Chondrocyte (in vitro differentiated cells): ENCODE data around the gene YDJC. TPM values are rescaled to one million over a fixed set of nuclear protein-coding genes. Genes with fewer than 3 reads are reported as not detected.
"Not testable (repeated sequence)": the region's sequence is repeated elsewhere in the genome, so short reads cannot be mapped to it uniquely, and the experiment has no call there.

Experiments
- DNase-seq: peaks from one replicate; pipeline ENCODE4 v3.0.0; 2021; ENCODE audit warnings: mixed read lengths, low spot score
- H3K27ac Mint-ChIP-seq: one replicate; pipeline ENCODE4 v1.8.0; 2021; ENCODE audit warnings: mild to moderate bottlenecking, moderate library complexity, mixed read lengths; ENCODE audit not compliant: unreplicated experiment
- H3K27me3 Mint-ChIP-seq: 2 replicates; pipeline ENCODE4 v1.8.0; 2021; ENCODE audit warnings: low read depth, mixed read lengths
- H3K36me3 Mint-ChIP-seq: 2 replicates; pipeline ENCODE4 v1.8.0; 2021; ENCODE audit warnings: low read depth, mixed read lengths
- H3K4me1 Mint-ChIP-seq: 2 replicates; pipeline ENCODE4 v1.8.0; 2021; ENCODE audit warnings: low read depth, mild to moderate bottlenecking, mixed read lengths
- H3K4me3 Mint-ChIP-seq: one replicate; pipeline ENCODE4 v1.8.0; 2021; ENCODE audit warnings: mild to moderate bottlenecking, moderate library complexity, mixed read lengths; ENCODE audit not compliant: unreplicated experiment
- H3K9me3 Mint-ChIP-seq: 2 replicates; pipeline ENCODE4 v1.8.0; 2021; ENCODE audit warnings: low read depth, mixed read lengths
- total RNA-seq: library from RNA; stranded (reverse); gene quantifications from 3 replicates; pipeline ENCODE4 v1.2.1, GENCODE V29; 2021
- TF ChIP-seq, protein P1 (sequence below): fragments of 200-600 bp; sonication (generic); IDR thresholded peaks from 2 replicates; pipeline ENCODE4 v1.5.0; 2021; ENCODE audit warnings: antibody characterized with exemption, mild to moderate bottlenecking, moderate library complexity

YDJC gene
- total RNA-seq, 1 donor from 2014 or later: 14.6 TPM

DNA sequence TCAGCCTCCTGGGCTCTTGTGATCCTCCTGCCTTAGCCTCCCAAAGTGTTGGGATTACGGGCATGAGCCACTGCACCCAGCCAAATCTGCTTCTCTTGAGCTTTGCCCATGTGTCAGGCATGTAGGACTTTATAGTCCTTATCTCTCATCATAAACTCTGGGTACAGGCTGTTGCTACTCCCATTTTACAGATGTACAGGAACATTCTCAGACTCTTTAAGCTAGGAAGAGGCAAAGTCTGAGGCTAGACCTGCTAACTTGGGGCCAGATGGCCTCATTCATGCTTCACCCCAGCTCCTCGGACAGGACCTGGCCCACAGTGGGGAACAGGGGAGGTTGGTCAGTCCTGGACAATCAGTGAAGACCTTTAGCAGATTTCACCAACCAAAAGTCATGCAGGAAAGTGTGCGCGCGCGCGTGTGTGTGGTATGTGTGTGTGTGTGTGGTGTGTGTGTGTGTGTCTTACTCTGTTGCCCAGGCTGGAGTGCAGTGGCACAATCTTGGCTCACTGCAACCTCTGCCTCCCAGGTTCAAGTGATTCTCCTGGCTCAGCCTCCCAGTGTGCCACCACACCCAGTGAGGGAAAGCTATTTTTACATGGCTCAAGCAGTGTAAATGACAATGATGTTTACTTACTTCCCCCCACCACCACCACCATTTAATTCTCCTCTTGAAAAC lies 23.8 kb downstream of the YDJC start:
- TF ChIP-seq, protein P1, sequence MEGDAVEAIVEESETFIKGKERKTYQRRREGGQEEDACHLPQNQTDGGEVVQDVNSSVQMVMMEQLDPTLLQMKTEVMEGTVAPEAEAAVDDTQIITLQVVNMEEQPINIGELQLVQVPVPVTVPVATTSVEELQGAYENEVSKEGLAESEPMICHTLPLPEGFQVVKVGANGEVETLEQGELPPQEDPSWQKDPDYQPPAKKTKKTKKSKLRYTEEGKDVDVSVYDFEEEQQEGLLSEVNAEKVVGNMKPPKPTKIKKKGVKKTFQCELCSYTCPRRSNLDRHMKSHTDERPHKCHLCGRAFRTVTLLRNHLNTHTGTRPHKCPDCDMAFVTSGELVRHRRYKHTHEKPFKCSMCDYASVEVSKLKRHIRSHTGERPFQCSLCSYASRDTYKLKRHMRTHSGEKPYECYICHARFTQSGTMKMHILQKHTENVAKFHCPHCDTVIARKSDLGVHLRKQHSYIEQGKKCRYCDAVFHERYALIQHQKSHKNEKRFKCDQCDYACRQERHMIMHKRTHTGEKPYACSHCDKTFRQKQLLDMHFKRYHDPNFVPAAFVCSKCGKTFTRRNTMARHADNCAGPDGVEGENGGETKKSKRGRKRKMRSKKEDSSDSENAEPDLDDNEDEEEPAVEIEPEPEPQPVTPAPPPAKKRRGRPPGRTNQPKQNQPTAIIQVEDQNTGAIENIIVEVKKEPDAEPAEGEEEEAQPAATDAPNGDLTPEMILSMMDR: no peak
- no peak for DNase-seq
- H3K4me1 Mint-ChIP-seq: peaks cover 16% of the 10 kb centered on the region
- H3K36me3 Mint-ChIP-seq: peaks cover 4% of the 10 kb centered on the region
- H3K9me3 Mint-ChIP-seq: no peaks in the 10 kb centered on the region
- no peak overlapping the region for H3K4me3 Mint-ChIP-seq
- H3K27me3 Mint-ChIP-seq: no peaks in the 10 kb centered on the region
- H3K27ac Mint-ChIP-seq: no peak overlapping the region

DNA sequence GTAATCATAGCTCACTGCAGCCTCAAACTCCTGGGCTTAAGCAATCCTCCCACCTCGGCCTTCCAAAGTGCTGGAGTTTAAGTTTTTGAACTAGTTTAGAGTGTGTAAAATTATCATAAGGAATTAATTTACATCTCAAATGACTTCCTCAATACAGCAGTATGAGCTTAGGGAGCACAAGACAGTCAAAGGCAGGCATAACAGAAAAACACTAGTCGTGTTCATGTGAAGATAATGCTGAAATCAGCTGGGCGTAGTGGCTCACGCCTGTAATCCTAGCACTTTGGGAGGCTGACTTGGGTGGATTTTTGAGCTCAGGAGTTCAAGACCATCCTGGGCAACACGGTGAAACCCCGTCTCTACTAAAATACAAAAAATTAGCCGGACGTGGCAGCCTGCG lies 25.8 kb downstream of the YDJC start:
- DNase-seq: no peak
- H3K4me1 Mint-ChIP-seq: peaks cover 25% of the 10 kb centered on the region
- H3K27me3 Mint-ChIP-seq: no peaks in the 10 kb centered on the region
- H3K4me3 Mint-ChIP-seq: no peak overlapping the region
- H3K27ac Mint-ChIP-seq: no peak overlapping the region
- TF ChIP-seq, protein P1: no peak
- peaks cover 6% of the 10 kb centered on the region for H3K36me3 Mint-ChIP-seq
- H3K9me3 Mint-ChIP-seq: no peaks in the 10 kb centered on the region

GRCh38 chr22:21602579-21602978 lies 27.2 kb downstream of the YDJC start:
- no peaks in the 10 kb centered on the region for H3K27me3 Mint-ChIP-seq
- TF ChIP-seq, protein P1: no peak
- H3K36me3 Mint-ChIP-seq: peaks cover 6% of the 10 kb centered on the region
- no peak for DNase-seq
- H3K9me3 Mint-ChIP-seq: no peaks in the 10 kb centered on the region
- no peak overlapping the region for H3K4me3 Mint-ChIP-seq
- peaks cover 25% of the 10 kb centered on the region for H3K4me1 Mint-ChIP-seq
- H3K27ac Mint-ChIP-seq: peak overlapping the region; percentile 69

GRCh38 chr22:21599053-21599893 lies 30.5 kb downstream of the YDJC start:
- Mint-ChIP-seq H3K9me3 (no peaks in the 10 kb centered on the region), H3K36me3 (peaks cover 14% of the 10 kb centered on the region), H3K4me1 (peaks cover 19% of the 10 kb centered on the region), H3K27me3 (no peaks in the 10 kb centered on the region), H3K27ac (peak overlapping the region; percentile 67), H3K4me3 (no peak overlapping the region)
- TF ChIP-seq, protein P1: no peak
- no peak for DNase-seq

DNA sequence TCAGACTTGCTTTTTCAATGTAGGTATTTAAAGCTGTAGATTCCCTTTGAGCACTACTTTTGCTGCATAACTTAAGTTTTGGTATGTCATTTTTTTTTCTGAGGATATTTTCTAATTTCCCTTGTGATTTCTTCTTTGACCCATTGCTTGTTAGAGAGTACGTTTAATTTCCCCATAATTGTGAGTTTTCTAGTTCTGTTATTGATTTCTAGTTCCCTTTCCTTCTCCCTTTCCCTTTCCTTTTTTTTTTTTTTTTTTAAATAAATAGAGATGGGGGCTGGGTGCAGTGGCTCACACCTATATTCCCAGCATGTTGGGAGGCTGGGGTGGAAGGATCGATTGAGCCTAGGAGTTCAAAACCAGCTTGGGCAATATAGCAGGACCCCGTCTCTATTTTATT lies 31.5 kb downstream of the YDJC start:
- Mint-ChIP-seq H3K36me3 (peaks cover 24% of the 10 kb centered on the region), H3K9me3 (no peaks in the 10 kb centered on the region), H3K4me3 (no peak overlapping the region), H3K4me1 (peaks cover 19% of the 10 kb centered on the region), H3K27ac (no peak overlapping the region), H3K27me3 (no peaks in the 10 kb centered on the region)
- no peak for DNase-seq
- TF ChIP-seq, protein P1: no peak

DNA sequence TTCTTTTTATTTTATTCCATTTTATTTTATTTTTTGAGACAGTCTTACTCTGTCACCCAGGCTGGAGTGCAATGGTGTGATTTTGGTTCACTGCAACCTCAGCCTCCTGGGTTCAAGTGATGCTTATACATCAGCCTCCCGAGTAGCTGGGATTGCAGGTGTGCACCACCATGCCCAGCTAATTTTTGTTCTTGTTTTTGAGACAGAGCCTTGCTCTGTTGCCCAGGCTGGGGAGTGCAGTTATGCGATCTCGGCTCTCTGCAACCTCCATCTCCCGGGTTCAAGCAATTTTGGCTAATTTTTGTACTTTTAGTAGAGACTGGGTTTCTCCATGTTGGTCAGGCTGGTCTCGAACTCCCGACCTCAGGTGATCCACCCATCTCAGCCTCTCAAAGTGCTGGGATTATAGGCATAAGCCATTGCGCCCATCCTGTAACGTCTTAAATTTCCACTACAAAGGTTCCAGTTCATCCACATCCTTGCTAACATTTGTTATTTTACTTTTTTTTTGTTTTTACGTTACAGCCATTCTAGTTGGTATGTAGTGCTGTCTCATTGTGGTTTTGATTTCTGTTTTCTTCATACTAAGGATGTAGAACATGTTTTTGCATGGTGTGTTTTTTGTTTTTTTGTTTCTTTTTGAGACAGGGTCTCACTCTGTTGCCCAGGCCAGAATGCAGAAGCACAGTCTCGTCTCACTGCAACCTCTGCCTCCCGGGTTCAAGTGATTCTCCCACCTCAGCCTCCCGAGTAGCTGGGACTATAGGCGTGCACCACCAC lies 33.3 kb downstream of the YDJC start:
- not testable (repeated sequence) for DNase-seq, H3K4me3 Mint-ChIP-seq, H3K27ac Mint-ChIP-seq

More for the DNA sequence above, 33.3 kb downstream of the YDJC start:
- H3K27me3 Mint-ChIP-seq, H3K9me3 Mint-ChIP-seq: not testable (repeated sequence)
- peaks cover 23% of the 10 kb centered on the region for H3K36me3 Mint-ChIP-seq
- H3K4me1 Mint-ChIP-seq: peaks cover 22% of the 10 kb centered on the region
